ENCODE measurements around the gene COL4A1.

Gene COL4A1

GRCh38 chr13:110138010-110138699 is 168.8 kb downstream of the COL4A1 start:
- Mint-ChIP-seq H3K27me3 (peaks cover 20% of the 10 kb centered on the region), H3K36me3 (no peaks in the 10 kb centered on the region), H3K4me1 (ENCODE audit: low read depth) (peaks cover 12% of the 10 kb centered on the region), H3K9me3 (ENCODE audit: low read depth) (peaks cover 12% of the 10 kb centered on the region), H3K27ac (peak overlapping the region; percentile 81), H3K4me3 (peak overlapping the region; percentile 83)

DNA sequence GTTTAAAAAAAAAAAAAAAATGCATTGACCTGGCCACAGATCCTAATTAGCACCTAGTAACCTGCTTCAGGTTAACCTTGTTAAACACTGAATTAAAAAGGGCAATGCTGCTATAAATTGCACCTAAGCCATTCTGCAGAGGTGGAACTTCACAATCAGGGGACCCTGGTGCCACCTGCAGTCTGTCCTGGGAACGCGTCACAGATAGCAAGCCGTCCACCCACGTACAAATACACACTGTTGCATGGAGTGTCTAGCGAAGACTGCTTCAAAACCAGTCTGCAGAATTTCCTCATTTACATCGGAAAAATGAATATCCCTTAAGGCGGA is 169.3 kb downstream of the COL4A1 start:
- H3K27me3 Mint-ChIP-seq: peaks cover 21% of the 10 kb centered on the region
- H3K9me3 Mint-ChIP-seq (ENCODE audit: low read depth): peaks cover 7% of the 10 kb centered on the region
- peaks cover 12% of the 10 kb centered on the region for H3K4me1 Mint-ChIP-seq (ENCODE audit: low read depth)
- H3K4me3 Mint-ChIP-seq: peak overlapping the region; percentile 83
- H3K36me3 Mint-ChIP-seq: no peaks in the 10 kb centered on the region
- H3K27ac Mint-ChIP-seq: peak overlapping the region; percentile 81

DNA sequence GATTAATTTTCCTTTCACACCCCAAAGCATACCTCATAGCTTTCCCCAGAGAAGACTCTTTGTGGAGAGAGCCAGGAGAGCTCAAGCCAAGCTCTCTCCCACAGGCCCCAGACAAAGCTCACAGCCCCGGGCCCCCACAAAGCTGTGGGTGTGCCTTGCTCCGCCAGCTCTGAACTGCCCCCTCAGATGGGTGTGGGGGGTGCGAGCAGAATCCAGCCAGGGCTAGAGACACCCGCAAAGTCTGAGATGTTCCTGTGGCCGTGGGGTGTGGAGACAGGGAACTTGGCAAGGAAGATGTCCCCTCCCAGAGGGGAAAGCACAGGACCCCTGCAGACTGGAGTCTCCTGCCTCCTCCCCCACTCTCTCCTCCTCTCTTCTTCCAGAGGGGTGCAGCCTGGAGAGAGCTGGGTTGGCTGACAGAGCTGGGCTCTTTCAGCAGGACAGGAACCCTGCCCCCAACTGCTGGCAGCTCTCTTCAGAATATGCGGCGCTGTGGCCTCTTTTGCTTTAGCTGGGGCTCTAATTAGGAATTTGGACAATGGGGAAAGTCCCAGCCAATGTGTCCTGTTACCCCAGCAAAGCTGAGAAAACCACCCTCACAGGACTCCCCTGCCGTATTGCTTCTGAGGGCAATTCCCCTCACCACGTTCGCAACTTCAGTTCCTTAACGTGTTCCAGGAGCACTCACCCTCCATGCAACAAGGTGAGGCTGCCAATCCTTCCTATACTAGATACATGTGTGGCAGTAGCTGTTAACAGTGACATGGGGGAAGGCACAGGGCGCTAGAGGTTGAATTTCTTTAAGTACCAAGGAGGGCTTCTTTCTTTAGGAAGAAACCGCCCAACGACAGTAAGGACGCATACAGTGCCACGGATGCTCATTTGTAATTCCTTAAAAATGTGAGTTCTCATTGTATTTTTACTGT is 170.0 kb downstream of the COL4A1 start:
- Mint-ChIP-seq H3K27ac (peak overlapping the region; percentile 81), H3K27me3 (peaks cover 21% of the 10 kb centered on the region), H3K36me3 (no peaks in the 10 kb centered on the region), H3K4me3 (peak overlapping the region; percentile 83), H3K4me1 (ENCODE audit: low read depth) (peaks cover 12% of the 10 kb centered on the region), H3K9me3 (ENCODE audit: low read depth) (no peaks in the 10 kb centered on the region)

GRCh38 chr13:110135977-110136597 is 170.9 kb downstream of the COL4A1 start:
- Mint-ChIP-seq H3K9me3 (ENCODE audit: low read depth) (no peaks in the 10 kb centered on the region), H3K27me3 (peaks cover 21% of the 10 kb centered on the region), H3K36me3 (no peaks in the 10 kb centered on the region), H3K27ac (no peak overlapping the region), H3K4me1 (ENCODE audit: low read depth) (peaks cover 12% of the 10 kb centered on the region), H3K4me3 (no peak overlapping the region)

DNA sequence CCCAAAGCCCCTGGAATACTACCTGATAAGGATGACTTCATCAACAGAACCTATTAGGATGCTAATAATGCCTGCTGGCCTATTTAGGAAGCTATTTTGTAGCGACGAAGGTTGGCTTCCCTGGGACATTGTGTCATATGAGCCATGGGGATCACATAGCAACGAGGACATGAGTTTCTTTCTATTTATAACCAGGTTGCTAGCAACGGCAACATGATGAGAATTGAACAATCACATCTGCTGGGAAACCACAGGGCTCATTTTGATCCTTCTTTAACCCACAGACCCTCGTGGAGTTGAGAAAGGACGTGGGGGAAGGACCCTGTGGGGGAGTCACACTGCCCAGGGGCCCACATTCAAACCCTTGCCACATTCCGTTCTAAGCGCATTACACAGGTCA is 172.2 kb downstream of the COL4A1 start:
- H3K27me3 Mint-ChIP-seq: peaks cover 17% of the 10 kb centered on the region
- H3K9me3 Mint-ChIP-seq (ENCODE audit: low read depth): no peaks in the 10 kb centered on the region
- no peaks in the 10 kb centered on the region for H3K36me3 Mint-ChIP-seq
- H3K4me3 Mint-ChIP-seq: no peak overlapping the region
- H3K4me1 Mint-ChIP-seq (ENCODE audit: low read depth): peaks cover 12% of the 10 kb centered on the region
- no peak overlapping the region for H3K27ac Mint-ChIP-seq

GRCh38 chr13:110133425-110134235 is 173.3 kb downstream of the COL4A1 start:
- Mint-ChIP-seq H3K4me1 (ENCODE audit: low read depth) (peaks cover 12% of the 10 kb centered on the region), H3K9me3 (ENCODE audit: low read depth) (no peaks in the 10 kb centered on the region), H3K4me3 (no peak overlapping the region), H3K36me3 (no peaks in the 10 kb centered on the region), H3K27ac (no peak overlapping the region), H3K27me3 (peaks cover 14% of the 10 kb centered on the region)

- H3K27ac Mint-ChIP-seq: no peak overlapping the region
- H3K27me3 Mint-ChIP-seq: peaks cover 12% of the 10 kb centered on the region
- H3K9me3 Mint-ChIP-seq (ENCODE audit: low read depth): no peaks in the 10 kb centered on the region
- no peaks in the 10 kb centered on the region for H3K36me3 Mint-ChIP-seq
- no peak overlapping the region for H3K4me3 Mint-ChIP-seq
- peaks cover 5% of the 10 kb centered on the region for H3K4me1 Mint-ChIP-seq (ENCODE audit: low read depth)
These were observed 174.6 kb downstream of the COL4A1 start for GRCh38 chr13:110132225-110132982.

DNA sequence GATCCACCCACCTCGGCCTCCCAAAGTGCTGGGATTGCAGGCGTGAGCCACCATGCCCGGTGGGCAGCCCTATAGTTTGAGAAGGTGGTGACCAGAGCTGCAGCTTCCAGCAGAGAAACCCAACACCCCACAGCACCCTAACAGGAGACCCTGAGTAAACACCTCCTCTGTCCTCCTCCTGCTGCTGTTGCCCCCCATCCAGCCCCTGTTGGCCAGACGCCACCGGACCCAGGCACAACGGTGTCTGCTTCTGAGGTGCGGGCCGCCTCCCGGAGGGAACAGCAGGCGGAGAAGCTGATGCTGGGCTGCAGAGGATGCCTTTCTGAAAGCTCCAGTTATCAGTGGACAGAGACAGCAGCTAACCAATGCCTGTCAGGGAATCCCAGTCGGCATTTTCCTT is 175.5 kb downstream of the COL4A1 start:
- Mint-ChIP-seq H3K9me3 (ENCODE audit: low read depth) (no peaks in the 10 kb centered on the region), H3K4me1 (ENCODE audit: low read depth) (peaks cover under 1% of the 10 kb centered on the region), H3K36me3 (no peaks in the 10 kb centered on the region), H3K27me3 (peaks cover 11% of the 10 kb centered on the region), H3K4me3 (no peak overlapping the region), H3K27ac (no peak overlapping the region)

- no peaks in the 10 kb centered on the region for H3K4me1 Mint-ChIP-seq (ENCODE audit: low read depth)
- no peak overlapping the region for H3K27ac Mint-ChIP-seq
- H3K36me3 Mint-ChIP-seq: no peaks in the 10 kb centered on the region
- peaks cover 12% of the 10 kb centered on the region for H3K27me3 Mint-ChIP-seq
- H3K9me3 Mint-ChIP-seq (ENCODE audit: low read depth): no peaks in the 10 kb centered on the region
- H3K4me3 Mint-ChIP-seq: no peak overlapping the region
These were observed 176.5 kb downstream of the COL4A1 start for GRCh38 chr13:110130431-110130830.

GRCh38 chr13:110129539-110130186 is 177.3 kb downstream of the COL4A1 start:
- no peaks in the 10 kb centered on the region for H3K36me3 Mint-ChIP-seq
- H3K27ac Mint-ChIP-seq: no peak overlapping the region
- no peaks in the 10 kb centered on the region for H3K9me3 Mint-ChIP-seq (ENCODE audit: low read depth)
- no peak overlapping the region for H3K4me3 Mint-ChIP-seq
- H3K4me1 Mint-ChIP-seq (ENCODE audit: low read depth): no peaks in the 10 kb centered on the region
- H3K27me3 Mint-ChIP-seq: peaks cover 13% of the 10 kb centered on the region

GRCh38 chr13:110129076-110129475 is 177.9 kb downstream of the COL4A1 start:
- peaks cover 13% of the 10 kb centered on the region for H3K27me3 Mint-ChIP-seq
- no peaks in the 10 kb centered on the region for H3K4me1 Mint-ChIP-seq (ENCODE audit: low read depth)
- H3K4me3 Mint-ChIP-seq: no peak overlapping the region
- H3K9me3 Mint-ChIP-seq (ENCODE audit: low read depth): no peaks in the 10 kb centered on the region
- H3K27ac Mint-ChIP-seq: no peak overlapping the region
- no peaks in the 10 kb centered on the region for H3K36me3 Mint-ChIP-seq

- H3K36me3 Mint-ChIP-seq: no peaks in the 10 kb centered on the region
- no peak overlapping the region for H3K27ac Mint-ChIP-seq
- no peak overlapping the region for H3K4me3 Mint-ChIP-seq
- H3K9me3 Mint-ChIP-seq (ENCODE audit: low read depth): no peaks in the 10 kb centered on the region
- H3K4me1 Mint-ChIP-seq (ENCODE audit: low read depth): no peaks in the 10 kb centered on the region
- peaks cover 11% of the 10 kb centered on the region for H3K27me3 Mint-ChIP-seq
These were observed 178.4 kb downstream of the COL4A1 start for GRCh38 chr13:110128546-110128945.

GRCh38 chr13:110127986-110128511 is 178.9 kb downstream of the COL4A1 start:
- Mint-ChIP-seq H3K27ac (no peak overlapping the region), H3K9me3 (ENCODE audit: low read depth) (no peaks in the 10 kb centered on the region), H3K4me3 (no peak overlapping the region), H3K4me1 (ENCODE audit: low read depth) (no peaks in the 10 kb centered on the region), H3K36me3 (no peaks in the 10 kb centered on the region), H3K27me3 (peaks cover 10% of the 10 kb centered on the region)
